ENCODE measurements around the gene SLC28A1. TPM values are rescaled to one million over a fixed set of nuclear protein-coding genes. Genes with fewer than 3 reads are reported as not detected.
"Not testable (repeated sequence)": the region's sequence is repeated elsewhere in the genome, so short reads cannot be mapped to it uniquely, and the experiment has no call there.

The SLC28A1 gene
- total RNA-seq, 1 experiment from 2014 or later, result not detected

DNA sequence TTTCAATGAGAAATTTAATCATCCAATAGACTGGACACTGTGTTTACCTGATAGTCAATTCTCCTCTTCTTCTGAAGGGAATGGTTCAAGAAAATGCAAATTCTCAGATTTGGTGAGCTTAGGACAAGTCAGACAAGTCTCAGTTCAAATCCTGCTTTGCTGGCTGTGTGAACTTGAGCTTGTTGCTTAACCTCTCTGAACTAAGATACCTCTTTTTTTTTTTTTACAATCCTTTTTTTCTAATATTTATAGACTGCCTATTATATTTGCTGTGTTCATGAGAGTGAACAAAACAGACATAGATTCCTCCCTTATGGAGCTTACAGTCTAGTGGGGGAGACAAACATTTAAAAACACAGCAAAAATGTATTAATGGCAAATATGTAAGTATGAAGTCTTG, 8.2 kb upstream of the SLC28A1 start:
- H3K27me3 ChIP-seq, result no peaks in the 10 kb centered on the region
- no peak for DNase-seq

DNA sequence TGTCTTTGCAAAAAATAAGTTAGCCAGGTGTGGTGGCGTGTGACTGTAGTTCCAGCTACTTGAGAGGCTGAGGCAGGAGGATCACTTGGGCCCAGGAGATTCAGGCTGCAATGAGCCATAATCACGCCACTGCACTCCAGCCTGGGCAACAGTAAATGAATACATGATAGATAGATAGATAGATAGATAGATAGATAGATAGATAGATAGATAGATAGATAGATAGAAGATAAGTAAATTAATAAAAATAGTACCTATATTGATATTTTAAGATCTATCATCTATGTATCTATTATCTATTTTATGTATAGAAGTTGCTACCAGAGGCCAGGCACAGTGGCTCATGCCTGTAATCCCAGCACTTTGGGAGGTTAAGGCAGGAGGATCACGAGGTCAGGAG, 6.8 kb upstream of the SLC28A1 start:
- not testable (repeated sequence) for H3K4me3 ChIP-seq, H3K36me3 ChIP-seq, H3K9me3 ChIP-seq, DNase-seq, H3K27me3 ChIP-seq

More for the DNA sequence above, 8.2 kb upstream of the SLC28A1 start:
- Histone ChIP-seq H3K36me3 (no peaks in the 10 kb centered on the region), H3K4me3 (no peak overlapping the region), H3K9me3 (no peaks in the 10 kb centered on the region)

DNA sequence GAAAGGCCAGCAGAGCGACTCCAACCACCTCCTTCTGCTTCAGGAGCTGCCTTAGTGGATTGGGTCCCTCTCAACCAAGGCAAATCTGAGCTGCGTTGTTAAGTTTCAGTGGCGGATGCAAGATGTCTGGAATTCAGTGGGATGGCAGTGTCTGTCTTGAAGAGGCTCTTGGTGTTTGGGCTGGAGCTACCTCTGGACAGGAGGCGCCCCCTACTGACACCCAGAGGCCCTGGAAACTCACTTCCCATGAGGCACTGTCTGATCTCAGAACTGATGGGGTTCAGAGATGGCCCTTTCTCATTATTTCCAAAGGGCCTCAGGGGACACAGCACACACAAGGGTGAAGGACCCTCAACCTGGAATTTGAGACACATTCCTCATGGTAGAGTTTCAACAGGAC, 6.0 kb upstream of the SLC28A1 start:
- no peaks in the 10 kb centered on the region for H3K9me3 ChIP-seq
- H3K36me3 ChIP-seq, result no peaks in the 10 kb centered on the region
- DNase-seq, result peak; percentile 41
- H3K27me3 ChIP-seq, result no peaks in the 10 kb centered on the region
- no peak overlapping the region for H3K4me3 ChIP-seq

- DNase-seq, result no peak
- Histone ChIP-seq H3K27me3 (no peaks in the 10 kb centered on the region), H3K4me3 (no peak overlapping the region), H3K9me3 (no peaks in the 10 kb centered on the region), H3K36me3 (no peaks in the 10 kb centered on the region)
Observed at GRCh38 chr15:84879088-84879780, 5.2 kb upstream of the SLC28A1 start.

GRCh38 chr15:84880007-84880406, 4.5 kb upstream of the SLC28A1 start:
- Histone ChIP-seq H3K4me3 (no peak overlapping the region), H3K27me3 (no peaks in the 10 kb centered on the region), H3K36me3 (no peaks in the 10 kb centered on the region), H3K9me3 (no peaks in the 10 kb centered on the region)
- no peak for DNase-seq

- no peak for DNase-seq
- Histone ChIP-seq H3K27me3 (no peaks in the 10 kb centered on the region), H3K36me3 (no peaks in the 10 kb centered on the region), H3K9me3 (no peaks in the 10 kb centered on the region), H3K4me3 (no peak overlapping the region)
Observed at GRCh38 chr15:84880822-84881519, 3.5 kb upstream of the SLC28A1 start.

- DNase-seq, result no peak
- Histone ChIP-seq H3K9me3 (no peaks in the 10 kb centered on the region), H3K36me3 (no peaks in the 10 kb centered on the region), H3K4me3 (no peak overlapping the region), H3K27me3 (no peaks in the 10 kb centered on the region)
Observed at GRCh38 chr15:84881520-84881830, 3.0 kb upstream of the SLC28A1 start.

GRCh38 chr15:84883466-84883865, 996 bp upstream of the SLC28A1 start:
- no peaks in the 10 kb centered on the region for H3K27me3 ChIP-seq
- no peak overlapping the region for H3K4me3 ChIP-seq
- H3K36me3 ChIP-seq, result no peaks in the 10 kb centered on the region
- no peak for DNase-seq
- no peaks in the 10 kb centered on the region for H3K9me3 ChIP-seq

- DNase-seq, result no peak
- Histone ChIP-seq H3K9me3 (no peaks in the 10 kb centered on the region), H3K36me3 (no peaks in the 10 kb centered on the region), H3K27me3 (no peaks in the 10 kb centered on the region), H3K4me3 (no peak overlapping the region)
Observed at GRCh38 chr15:84885801-84886200, 1.3 kb downstream of the SLC28A1 start.

DNA sequence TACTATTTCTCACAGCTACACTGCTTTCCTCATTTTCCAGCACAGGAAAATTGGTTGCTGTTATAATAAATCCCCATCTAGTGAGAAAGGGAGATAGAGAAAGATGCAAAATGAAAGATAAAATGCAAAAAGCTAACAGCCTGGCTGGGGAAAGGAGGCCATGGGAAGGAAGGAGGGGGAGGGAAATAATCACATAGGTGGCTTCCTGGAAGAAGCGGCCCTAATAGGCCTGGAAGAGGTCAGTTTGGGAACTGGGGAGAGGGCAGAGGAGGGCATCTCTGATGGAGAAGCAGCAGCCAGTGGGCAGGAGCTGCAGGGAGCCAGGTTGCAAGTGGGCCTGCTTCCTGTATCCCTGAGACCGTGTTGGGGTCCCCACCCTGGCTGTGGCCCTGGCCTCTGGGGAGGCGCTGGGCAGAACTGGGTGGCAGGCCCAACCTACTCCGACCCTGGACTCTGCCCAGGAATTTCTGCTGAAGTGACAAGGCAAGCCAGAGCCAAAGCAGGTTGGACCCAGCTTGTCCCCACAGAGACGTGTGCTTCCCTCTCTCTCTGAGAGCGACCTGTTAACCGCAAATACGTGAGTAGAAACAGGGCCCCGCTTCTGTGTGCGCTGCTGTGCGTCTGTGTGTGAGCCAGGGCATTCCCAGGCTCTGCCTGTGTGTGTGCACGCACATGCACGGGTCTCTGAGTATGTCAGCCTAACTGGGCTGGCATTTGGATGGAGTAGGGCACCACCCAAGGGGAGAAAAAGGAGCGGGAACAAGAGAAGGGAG, 1.9 kb downstream of the SLC28A1 start:
- no peaks in the 10 kb centered on the region for H3K36me3 ChIP-seq
- no peak overlapping the region for H3K4me3 ChIP-seq
- DNase-seq, result no peak
- no peaks in the 10 kb centered on the region for H3K27me3 ChIP-seq
- no peaks in the 10 kb centered on the region for H3K9me3 ChIP-seq

DNA sequence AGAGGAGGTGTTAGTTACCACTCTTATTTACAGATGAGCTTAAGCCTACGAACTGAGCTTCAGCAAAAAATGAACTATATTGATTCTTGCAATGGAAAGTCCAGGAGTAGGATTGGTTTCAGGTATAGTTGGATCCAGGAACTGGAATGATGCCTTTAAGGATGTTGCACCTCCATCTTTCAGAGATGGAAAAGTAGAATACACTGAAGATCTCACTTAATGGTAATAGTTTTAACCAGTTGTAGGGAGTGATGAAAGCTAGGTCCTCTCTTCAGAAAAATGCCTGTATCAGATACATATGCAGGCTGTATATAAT, 2.5 kb downstream of the SLC28A1 start:
- no peak for DNase-seq
- Histone ChIP-seq H3K36me3 (no peaks in the 10 kb centered on the region), H3K9me3 (no peaks in the 10 kb centered on the region), H3K27me3 (no peaks in the 10 kb centered on the region), H3K4me3 (no peak overlapping the region)

DNA sequence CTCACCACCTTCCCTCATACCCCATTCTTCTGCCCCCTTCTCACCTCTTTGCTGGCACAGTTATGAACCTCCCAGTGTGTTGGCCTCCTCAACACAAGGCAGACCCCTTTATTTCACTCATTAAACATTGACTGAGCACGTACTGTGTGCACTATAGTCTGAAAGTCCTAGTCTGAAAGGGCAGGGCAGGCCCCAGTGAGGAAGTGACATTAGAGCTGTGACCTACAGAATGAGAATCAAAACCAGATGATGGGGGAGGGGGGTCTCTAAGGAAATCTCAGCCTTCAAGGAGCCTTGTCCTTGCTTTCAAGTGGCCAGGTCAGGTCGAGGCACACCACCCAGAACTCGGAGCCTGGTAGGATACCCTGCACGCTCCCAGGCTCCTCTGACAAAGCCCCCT, 3.5 kb downstream of the SLC28A1 start:
- H3K36me3 ChIP-seq, result no peaks in the 10 kb centered on the region
- no peaks in the 10 kb centered on the region for H3K9me3 ChIP-seq
- no peak for DNase-seq
- no peaks in the 10 kb centered on the region for H3K27me3 ChIP-seq
- H3K4me3 ChIP-seq, result no peak overlapping the region

GRCh38 chr15:84888639-84889038, 4.2 kb downstream of the SLC28A1 start:
- no peak overlapping the region for H3K4me3 ChIP-seq

DNA sequence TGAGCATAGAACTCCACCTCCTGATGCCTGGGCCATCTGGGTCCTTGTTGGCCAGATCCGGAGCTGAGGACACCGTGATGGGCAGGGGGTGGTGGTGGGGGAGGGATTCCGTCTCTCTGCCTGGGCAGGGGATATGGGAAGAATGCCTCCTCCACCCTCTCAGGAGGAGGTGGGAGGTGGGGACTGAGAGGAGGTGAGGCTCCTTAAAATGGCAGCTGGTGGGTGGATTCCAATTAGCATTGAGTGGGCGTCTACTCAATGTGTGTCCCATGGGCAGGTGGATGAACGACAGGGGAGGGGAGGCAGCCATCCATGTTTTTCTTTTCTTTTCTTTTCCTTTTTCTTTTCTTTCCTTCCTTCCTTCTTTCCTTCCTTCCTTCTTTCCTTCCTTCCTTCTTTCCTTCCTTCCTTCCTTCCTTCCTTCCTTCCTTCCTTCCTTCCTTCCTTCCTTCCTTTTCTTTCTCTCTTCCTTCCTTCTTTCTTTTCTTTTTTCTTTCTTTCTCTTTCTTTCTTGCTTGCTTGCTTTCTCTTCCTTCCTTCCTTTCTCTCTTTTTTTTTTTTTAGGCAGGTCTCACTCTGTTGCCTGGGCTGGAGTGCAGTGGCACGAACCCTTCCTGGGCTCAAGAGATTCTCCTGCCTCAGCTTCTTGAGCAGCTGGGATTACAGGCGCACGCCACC, 5.0 kb downstream of the SLC28A1 start:
- Histone ChIP-seq H3K36me3 (no peaks in the 10 kb centered on the region), H3K4me3 (no peak overlapping the region), H3K9me3 (no peaks in the 10 kb centered on the region)

More at GRCh38 chr15:84888639-84889038, 4.2 kb downstream of the SLC28A1 start:
- no peak for DNase-seq
- Histone ChIP-seq H3K9me3 (no peaks in the 10 kb centered on the region), H3K27me3 (no peaks in the 10 kb centered on the region), H3K36me3 (no peaks in the 10 kb centered on the region)

GRCh38 chr15:84889991-84890669, 5.7 kb downstream of the SLC28A1 start:
- Histone ChIP-seq H3K36me3 (no peaks in the 10 kb centered on the region), H3K9me3 (no peaks in the 10 kb centered on the region), H3K27me3 (no peaks in the 10 kb centered on the region), H3K4me3 (no peak overlapping the region)
- no peak for DNase-seq

More for the DNA sequence above, 5.0 kb downstream of the SLC28A1 start:
- no peak for DNase-seq
- H3K27me3 ChIP-seq, result no peaks in the 10 kb centered on the region

DNA sequence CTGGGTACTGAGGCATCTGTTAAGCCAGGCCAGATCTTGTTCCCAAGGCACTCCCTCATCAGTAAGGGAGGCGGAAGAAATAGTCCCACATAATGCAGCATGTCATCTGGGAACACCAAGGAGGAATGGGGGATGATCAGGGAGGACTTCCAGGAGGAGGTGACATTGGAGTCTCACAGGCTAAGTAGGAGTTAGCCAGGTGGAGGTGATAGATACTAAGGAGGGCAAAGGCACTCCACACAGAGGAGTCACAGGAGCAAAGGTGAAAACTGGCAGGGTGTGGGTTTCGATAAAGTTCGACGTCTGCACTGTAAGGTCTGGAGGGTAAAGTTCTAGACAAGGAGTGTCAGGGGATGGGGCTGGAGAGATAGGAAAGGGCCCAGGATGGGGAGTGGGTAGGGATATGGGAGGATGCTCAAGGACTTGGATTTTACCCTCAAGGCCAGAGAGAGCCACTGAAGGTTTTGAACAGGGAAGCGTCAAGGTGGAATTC, 6.3 kb downstream of the SLC28A1 start:
- Histone ChIP-seq H3K4me3 (no peak overlapping the region), H3K9me3 (no peaks in the 10 kb centered on the region), H3K36me3 (no peaks in the 10 kb centered on the region), H3K27me3 (no peaks in the 10 kb centered on the region)
- DNase-seq, result no peak

GRCh38 chr15:84891339-84891738, 6.9 kb downstream of the SLC28A1 start:
- no peak for DNase-seq
- Histone ChIP-seq H3K36me3 (no peaks in the 10 kb centered on the region), H3K27me3 (no peaks in the 10 kb centered on the region), H3K4me3 (no peak overlapping the region), H3K9me3 (no peaks in the 10 kb centered on the region)

Data from MG63 (cell line).